HCT116 (cell line): ENCODE measurements around the gene HJURP. TPM values are rescaled to one million over a fixed set of nuclear protein-coding genes. Genes with fewer than 3 reads are reported as not detected.

ENCODE experiments used
- ATAC-seq: fragments of 200-7000 bp; cut with Tn5 transposase; 2 replicates; pipeline ENCODE4 v1.9.1; 2020; ENCODE audit warnings: mild to moderate bottlenecking, moderate library complexity
- BruUV-seq: library from RNA; stranded (reverse); fragments of 400-500 nt; replicated peaks from 2 replicates; lab custom pipeline; 2021; lab: Mats Ljungman, UMichigan
- CTCF ChIA-PET: fragments of 300-600 bp; sonication (Branson Sonifier 250); formaldehyde crosslinking; loops from one replicate; lab custom pipeline; 2021; ENCODE audit warnings: antibody characterized with exemption; lab: Charles Lee
- POLR2A ChIA-PET: fragments of 300-600, 350-600 bp; sonication (Branson Sonifier 250); formaldehyde crosslinking; loops from one replicate; lab custom pipeline; 2021; ENCODE audit warnings: antibody characterized with exemption; lab: Charles Lee
- RAD21 ChIA-PET, 2 experiments: fragments of 300-600 bp; sonication (Branson Sonifier 250); formaldehyde crosslinking; loops; one replicate each; lab custom pipeline; 2023; ENCODE audit warnings: low total read pairs in 2 of 2; ENCODE audit not compliant: uncharacterized antibody in 2 of 2, unreplicated experiment in 2 of 2, low non-redundant PET in 1 of 2; lab: Charles Lee
- DNase-seq: peaks from one replicate; pipeline ENCODE4 v3.0.0-alpha.2; 2010; ENCODE audit warnings: low read depth, low spot score
- H2AFZ ChIP-seq: fragments of 200-600 bp; shearing (Covaris generic), sonication (generic); 2 replicates; pipeline ENCODE4 v1.6.1; 2017; ENCODE audit warnings: low read depth, mixed run types, mixed read lengths, antibody characterized with exemption, low read length; ENCODE audit not compliant: poor library complexity, severe bottlenecking
- H3K27ac ChIP-seq: 2 replicates; pipeline ENCODE4 v1.5.1; 2012; ENCODE audit warnings: low read depth, low read length
- H3K27me3 ChIP-seq: fragments of 200-600 bp; sonication (generic); 2 replicates; pipeline ENCODE4 v1.6.1; 2016; ENCODE audit warnings: mixed run types, low read length, mixed read lengths; ENCODE audit not compliant: insufficient read depth
- H3K36me3 ChIP-seq, 2 experiments: fragments of 200-500 bp in 1 of 2; fragments of 200-600 bp in 1 of 2; sonication (Bioruptor generic) in 1 of 2; sonication (generic) in 1 of 2; 2 replicates each; pipeline versions ENCODE4 v1.5.1 to v1.6.1; 2014 to 2016; ENCODE audit warnings: low read length in 2 of 2, inconsistent platforms in 1 of 2, mixed read lengths in 1 of 2, mixed run types in 1 of 2; ENCODE audit not compliant: insufficient read depth in 2 of 2, control insufficient read depth in 1 of 2
- H3K4me1 ChIP-seq, 2 experiments: fragments of 200-600 bp in 1 of 2; sonication (generic) in 1 of 2; 2 replicates each; pipeline versions ENCODE4 v1.5.1 to v1.6.1; 2012 to 2017; ENCODE audit warnings: low read length in 2 of 2, inconsistent platforms in 1 of 2, mild to moderate bottlenecking in 1 of 2, mixed read lengths in 1 of 2, mixed run types in 1 of 2, moderate library complexity in 1 of 2; ENCODE audit not compliant: insufficient read depth in 2 of 2, control insufficient read depth in 1 of 2
- H3K4me2 ChIP-seq: fragments of 200-600 bp; sonication (generic); 2 replicates; pipeline ENCODE4 v1.6.1; 2017; ENCODE audit warnings: mixed run types, low read length, mixed read lengths
- H3K4me3 ChIP-seq, 2 experiments: fragments of 200-600 bp in 1 of 2; sonication (generic) in 1 of 2; replicated peaks in 1 of 2; 2 replicates each; pipeline ENCODE4 v1.5.1; 2011 to 2016; ENCODE audit warnings: low read length in 2 of 2, control low read depth in 1 of 2, low read depth in 1 of 2, mild to moderate bottlenecking in 1 of 2, mixed read lengths in 1 of 2, mixed run types in 1 of 2
- H3K79me2 ChIP-seq: fragments of 200-600 bp; sonication (generic); 2 replicates; pipeline ENCODE4 v1.6.1; 2017; ENCODE audit warnings: mild to moderate bottlenecking, mixed run types, low read length, moderate library complexity, mixed read lengths; ENCODE audit not compliant: insufficient read depth
- H3K9ac ChIP-seq: fragments of 200-600 bp; sonication (generic); 2 replicates; pipeline ENCODE4 v1.6.1; 2016; ENCODE audit warnings: low read length, mixed read lengths
- H3K9me2 ChIP-seq: fragments of 200-600 bp; sonication (generic), shearing (Covaris generic); 2 replicates; pipeline ENCODE4 v1.6.1; 2017; ENCODE audit warnings: mixed run types, mild to moderate bottlenecking, moderate library complexity; ENCODE audit not compliant: insufficient read depth
- H3K9me3 ChIP-seq, 2 experiments: fragments of 200-500 bp in 1 of 2; fragments of 200-600 bp in 1 of 2; sonication (Bioruptor generic) in 1 of 2; sonication (generic) in 1 of 2; 2 replicates each; pipeline ENCODE4 v1.6.1; 2014 to 2017; ENCODE audit warnings: low read length in 2 of 2, mixed read lengths in 2 of 2, inconsistent platforms in 1 of 2, low read depth in 1 of 2, mild to moderate bottlenecking in 1 of 2, mixed run types in 1 of 2, moderate library complexity in 1 of 2; ENCODE audit not compliant: control insufficient read depth in 1 of 2, insufficient read depth in 1 of 2
- H4K20me1 ChIP-seq: fragments of 200-600 bp; sonication (generic), shearing (Covaris generic); 2 replicates; pipeline ENCODE4 v1.6.1; 2017; ENCODE audit warnings: mixed run types, mild to moderate bottlenecking, moderate library complexity; ENCODE audit not compliant: insufficient read depth
- EZH2 ChIP-seq: fragments of 200-600 bp; sonication (generic); IDR thresholded peaks from 2 replicates; pipeline ENCODE4 v1.6.1; 2017; ENCODE audit warnings: antibody characterized with exemption, mixed run types
- ZNF274 ChIP-seq: fragments of 200-500 bp; sonication (Bioruptor generic); IDR thresholded peaks from 2 replicates; pipeline ENCODE4 v1.6.1; 2014; ENCODE audit warnings: mild to moderate bottlenecking, low read depth, low read length, inconsistent platforms
- intact Hi-C: fragments of 100-400 bp; cut with micrococcal nuclease; formaldehyde crosslinking; loops from 2 replicates; pipeline ENCODE4 v1.10.0; 2022
- total RNA-seq: library from RNA; stranded (reverse); gene quantifications from one replicate; pipeline ENCODE4 v1.2.1, GENCODE V29; 2021; ENCODE audit not compliant: unreplicated experiment
- TF ChIP-seq, protein P1 (sequence below): IDR thresholded peaks from 2 replicates; pipeline ENCODE4 v1.6.1; 2012; ENCODE audit warnings: low read depth
- TF ChIP-seq, protein P2 (sequence below): IDR thresholded peaks from 2 replicates; pipeline ENCODE4 v1.6.1; 2011; ENCODE audit warnings: mild to moderate bottlenecking, low read length, moderate library complexity; ENCODE audit not compliant: insufficient replicate concordance; ENCODE audit errors: extremely low read depth

The HJURP gene
- total RNA-seq, 1 experiment from 2014 or later: 64.1 TPM

DNA sequence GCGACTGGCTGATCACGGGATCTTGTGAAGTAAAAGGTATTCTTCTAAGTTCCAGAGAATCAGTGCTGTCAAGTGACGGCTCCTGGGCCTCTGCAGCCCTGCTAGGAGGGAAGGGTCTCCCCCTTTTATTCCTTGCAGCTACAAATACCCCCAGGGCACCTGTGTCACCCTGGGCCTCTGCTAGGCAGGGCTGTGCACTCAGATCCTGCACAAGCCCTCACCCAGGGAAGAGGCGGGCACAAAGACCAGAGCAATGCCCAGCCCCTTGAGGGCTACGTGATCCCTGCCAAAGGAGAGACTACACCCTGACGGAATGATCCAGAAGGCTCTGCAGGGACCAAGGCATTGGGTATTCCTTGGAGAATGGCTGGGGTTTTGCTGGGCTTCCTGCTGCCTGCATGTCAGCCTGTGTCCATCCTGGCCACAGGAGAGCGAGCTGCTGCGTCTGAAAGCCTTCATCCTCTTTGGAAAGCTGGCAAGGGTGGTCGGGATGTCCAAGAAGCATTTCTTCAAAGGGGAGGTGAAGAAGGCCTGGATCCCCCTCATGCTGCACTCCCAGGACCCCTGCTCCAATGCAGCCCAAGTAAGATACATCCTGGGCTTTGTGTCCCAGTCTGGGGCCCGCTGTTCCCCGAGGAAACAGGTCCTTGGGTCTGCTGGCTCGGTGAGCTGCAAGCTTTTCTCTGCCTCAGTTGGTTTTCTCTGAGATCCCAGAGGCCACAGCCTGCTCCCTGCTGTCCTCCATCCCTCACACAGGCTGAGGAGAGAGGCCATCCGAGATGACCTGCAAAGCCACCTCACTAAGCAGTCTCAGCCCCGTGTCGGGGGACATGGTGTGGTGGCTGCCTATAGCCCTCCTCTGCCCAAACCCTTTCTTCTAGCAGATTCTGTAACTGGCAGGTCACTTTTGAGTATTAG lies 24.9 kb downstream of the HJURP start:
- ChIA-PET POLR2A (no interaction called here), CTCF (no interaction called here), RAD21 (no interaction called here)
- BruUV-seq: no TSS peak
- H3K79me2 ChIP-seq: peaks cover 3% of the 10 kb centered on the region
- ATAC-seq: no peak
- H3K9me2 ChIP-seq: no peaks in the 10 kb centered on the region
- H3K4me1 ChIP-seq: no peaks in the 10 kb centered on the region
- no peak for DNase-seq
- no peaks in the 10 kb centered on the region; the same call in 1 of the 2 replicates for H4K20me1 ChIP-seq
- no peak overlapping the region for H3K4me2 ChIP-seq
- no peaks in the 10 kb centered on the region for H3K27me3 ChIP-seq
- no peak overlapping the region for H2AFZ ChIP-seq
- no peaks in the 10 kb centered on the region for H3K9me3 ChIP-seq
- intact Hi-C loops: loop anchor here (10.0 kb wide), 1 partner anchor 345 kb away; no protein-coding TSS in a partner anchor
- TF ChIP-seq, protein P1, sequence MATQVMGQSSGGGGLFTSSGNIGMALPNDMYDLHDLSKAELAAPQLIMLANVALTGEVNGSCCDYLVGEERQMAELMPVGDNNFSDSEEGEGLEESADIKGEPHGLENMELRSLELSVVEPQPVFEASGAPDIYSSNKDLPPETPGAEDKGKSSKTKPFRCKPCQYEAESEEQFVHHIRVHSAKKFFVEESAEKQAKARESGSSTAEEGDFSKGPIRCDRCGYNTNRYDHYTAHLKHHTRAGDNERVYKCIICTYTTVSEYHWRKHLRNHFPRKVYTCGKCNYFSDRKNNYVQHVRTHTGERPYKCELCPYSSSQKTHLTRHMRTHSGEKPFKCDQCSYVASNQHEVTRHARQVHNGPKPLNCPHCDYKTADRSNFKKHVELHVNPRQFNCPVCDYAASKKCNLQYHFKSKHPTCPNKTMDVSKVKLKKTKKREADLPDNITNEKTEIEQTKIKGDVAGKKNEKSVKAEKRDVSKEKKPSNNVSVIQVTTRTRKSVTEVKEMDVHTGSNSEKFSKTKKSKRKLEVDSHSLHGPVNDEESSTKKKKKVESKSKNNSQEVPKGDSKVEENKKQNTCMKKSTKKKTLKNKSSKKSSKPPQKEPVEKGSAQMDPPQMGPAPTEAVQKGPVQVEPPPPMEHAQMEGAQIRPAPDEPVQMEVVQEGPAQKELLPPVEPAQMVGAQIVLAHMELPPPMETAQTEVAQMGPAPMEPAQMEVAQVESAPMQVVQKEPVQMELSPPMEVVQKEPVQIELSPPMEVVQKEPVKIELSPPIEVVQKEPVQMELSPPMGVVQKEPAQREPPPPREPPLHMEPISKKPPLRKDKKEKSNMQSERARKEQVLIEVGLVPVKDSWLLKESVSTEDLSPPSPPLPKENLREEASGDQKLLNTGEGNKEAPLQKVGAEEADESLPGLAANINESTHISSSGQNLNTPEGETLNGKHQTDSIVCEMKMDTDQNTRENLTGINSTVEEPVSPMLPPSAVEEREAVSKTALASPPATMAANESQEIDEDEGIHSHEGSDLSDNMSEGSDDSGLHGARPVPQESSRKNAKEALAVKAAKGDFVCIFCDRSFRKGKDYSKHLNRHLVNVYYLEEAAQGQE: no peak
- TF ChIP-seq, protein P2, sequence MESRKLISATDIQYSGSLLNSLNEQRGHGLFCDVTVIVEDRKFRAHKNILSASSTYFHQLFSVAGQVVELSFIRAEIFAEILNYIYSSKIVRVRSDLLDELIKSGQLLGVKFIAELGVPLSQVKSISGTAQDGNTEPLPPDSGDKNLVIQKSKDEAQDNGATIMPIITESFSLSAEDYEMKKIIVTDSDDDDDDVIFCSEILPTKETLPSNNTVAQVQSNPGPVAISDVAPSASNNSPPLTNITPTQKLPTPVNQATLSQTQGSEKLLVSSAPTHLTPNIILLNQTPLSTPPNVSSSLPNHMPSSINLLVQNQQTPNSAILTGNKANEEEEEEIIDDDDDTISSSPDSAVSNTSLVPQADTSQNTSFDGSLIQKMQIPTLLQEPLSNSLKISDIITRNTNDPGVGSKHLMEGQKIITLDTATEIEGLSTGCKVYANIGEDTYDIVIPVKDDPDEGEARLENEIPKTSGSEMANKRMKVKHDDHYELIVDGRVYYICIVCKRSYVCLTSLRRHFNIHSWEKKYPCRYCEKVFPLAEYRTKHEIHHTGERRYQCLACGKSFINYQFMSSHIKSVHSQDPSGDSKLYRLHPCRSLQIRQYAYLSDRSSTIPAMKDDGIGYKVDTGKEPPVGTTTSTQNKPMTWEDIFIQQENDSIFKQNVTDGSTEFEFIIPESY: no peak
- TF ChIP-seq EZH2 (no peak), ZNF274 (no peak)
- no peak overlapping the region for H3K4me3 ChIP-seq
- no peaks in the 10 kb centered on the region; a peak in 1 of 4 replicates for H3K36me3 ChIP-seq
- H3K27ac ChIP-seq: no peak overlapping the region
- H3K9ac ChIP-seq: no peak overlapping the region
